HG02678 (cell line): ENCODE results near the gene CIB2.
A peak's percentile ranks its signal among the peaks of the same experiment; 100 is the strongest.

Experiments used
- ATAC-seq: cut with Tn5 transposase; IDR thresholded peaks from one replicate; pipeline ENCODE4 v1.9.1; 2021; ENCODE audit warnings: mild to moderate bottlenecking, moderate library complexity; ENCODE audit not compliant: unreplicated experiment

CIB2 gene

GRCh38 chr15:78149805-78150751, 18.8 kb upstream of the CIB2 start:
- ATAC-seq: no peak

GRCh38 chr15:78149068-78149804, 18.0 kb upstream of the CIB2 start, which contains the start of gene IDH3A:
Gene IDH3A, plus strand, starts transcription at chr15:78149362. Its CDS starts 42 bp downstream, at chr15:78149404.
- peak; percentile 82 for ATAC-seq

- ATAC-seq: no peak
Measured at GRCh38 chr15:78148392-78149067, 17.3 kb upstream of the CIB2 start.

GRCh38 chr15:78147566-78147965, 16.3 kb upstream of the CIB2 start:
- ATAC-seq: no peak

- ATAC-seq: no peak
Measured at GRCh38 chr15:78146425-78147154, 15.3 kb upstream of the CIB2 start.

GRCh38 chr15:78142332-78142731, 11.1 kb upstream of the CIB2 start:
- no peak for ATAC-seq

GRCh38 chr15:78140292-78140691, 9.0 kb upstream of the CIB2 start:
- no peak for ATAC-seq

- ATAC-seq: no peak
Measured at GRCh38 chr15:78139578-78139977, 8.3 kb upstream of the CIB2 start.

- ATAC-seq: no peak
Measured at GRCh38 chr15:78133801-78134200, 2.6 kb upstream of the CIB2 start.

- peak; percentile 42 for ATAC-seq
Measured at GRCh38 chr15:78130466-78131294, 565 bp downstream of the CIB2 start.

- no peak for ATAC-seq
Measured at GRCh38 chr15:78129751-78130287, 1.4 kb downstream of the CIB2 start.

- ATAC-seq: no peak
Measured at GRCh38 chr15:78129077-78129750, 2.0 kb downstream of the CIB2 start.

GRCh38 chr15:78127882-78128281, 3.4 kb downstream of the CIB2 start:
- no peak for ATAC-seq

- no peak for ATAC-seq
Measured at GRCh38 chr15:78125267-78125666, 6.0 kb downstream of the CIB2 start.

- ATAC-seq: no peak
Measured at GRCh38 chr15:78120523-78120922, 10.7 kb downstream of the CIB2 start.

GRCh38 chr15:78112551-78112950, 18.7 kb downstream of the CIB2 start:
- no peak for ATAC-seq

- no peak for ATAC-seq
Measured at GRCh38 chr15:78111788-78112187, 19.5 kb downstream of the CIB2 start.

GRCh38 chr15:78110916-78111475, 20.2 kb downstream of the CIB2 start:
- no peak for ATAC-seq

GRCh38 chr15:78110096-78110495, 21.1 kb downstream of the CIB2 start:
- no peak for ATAC-seq
